K562 (cell line): ENCODE data around the gene LRP1. TPM values are rescaled to one million over a fixed set of nuclear protein-coding genes. Genes with fewer than 3 reads are reported as not detected.
A peak's percentile ranks its signal among the peaks of the same experiment; 100 is the strongest.

Source experiments
- BCOR ChIP-seq: fragments of 450-650 bp; IDR thresholded peaks from 2 replicates; pipeline ENCODE4 v1.6.1; 2016
- CBX8 ChIP-seq: fragments of 200-600 bp; sonication (generic); IDR thresholded peaks from 2 replicates; pipeline ENCODE4 v1.6.1; 2012; ENCODE audit warnings: borderline replicate concordance, mixed run types, low read depth, mild to moderate bottlenecking, moderate library complexity, mixed read lengths, low read length, control low read depth, inconsistent platforms; ENCODE audit not compliant: poor library complexity, severe bottlenecking; ENCODE audit errors: extremely low read depth
- EGR1 ChIP-seq: fragments of 450-650 bp; conservative IDR thresholded peaks from 2 replicates; pipeline ENCODE4 v1.6.1; 2017; ENCODE audit warnings: mild to moderate bottlenecking
- HMG20B ChIP-seq: fragments of 250-450 bp; sonication (Bioruptor Pico); IDR thresholded peaks from 2 replicates; pipeline ENCODE4 v1.5.0; 2021; ENCODE audit warnings: mild to moderate bottlenecking
- HMGN3 ChIP-seq: IDR thresholded peaks from 2 replicates; pipeline ENCODE4 v1.6.1; 2011; ENCODE audit warnings: borderline replicate concordance, low read depth, mild to moderate bottlenecking, mixed read lengths, low read length; ENCODE audit not compliant: insufficient read length; ENCODE audit errors: extremely low read depth
- MAFG ChIP-seq: fragments of 450-650 bp; conservative IDR thresholded peaks from 2 replicates; pipeline ENCODE4 v1.6.1; 2016; ENCODE audit warnings: missing genetic modification characterization, missing compliant biosample characterization
- TFAM ChIP-seq: fragments of 250-450 bp; sonication (Bioruptor Pico); conservative IDR thresholded peaks from 2 replicates; pipeline ENCODE4 v1.5.0; 2021; ENCODE audit warnings: mild to moderate bottlenecking, moderate library complexity
- ZBTB1 ChIP-seq: sonication (generic); formaldehyde crosslinking; IDR thresholded peaks from 2 replicates; pipeline ENCODE4 v1.8.1; 2023; ENCODE audit warnings: missing genetic modification reagents, low read depth, mild to moderate bottlenecking, borderline replicate concordance
- polyA plus RNA-seq, 8 experiments: library from polyadenylated mRNA; depleted of rRNA in 4 of 8; stranded (reverse) in 5 of 8; unstranded in 3 of 8; fragments of >200 nt; fragmentation: Nextera tagmentation in 2 of 8; fragmentation: Illumina TruSeq in 1 of 8; extraction: Ambion mirVana in 2 of 8; extraction: Trizol in 1 of 8; gene quantifications; 2 replicates each; pipeline versions ENCODE4 v1.2.1 to v1.2.3, GENCODE V29; 2011 to 2014; ENCODE audit warnings: inconsistent platforms in 1 of 8, missing spikeins in 1 of 8
- total RNA-seq, 7 experiments: library from RNA; depleted of rRNA in 6 of 7; stranded (reverse); fragments of >200 nt in 6 of 7; fragmentation: Illumina TruSeq in 2 of 7; extraction: Trizol in 2 of 7; gene quantifications; 2 replicates each; pipeline versions ENCODE4 v1.2.1 to v1.2.3, GENCODE V29; 2011 to 2021; ENCODE audit warnings: low replicate concordance in 1 of 7
- TF ChIP-seq, protein P1 (sequence below): fragments of 250-450 bp; sonication (Bioruptor Pico); IDR thresholded peaks from 2 replicates; pipeline ENCODE4 v1.5.0; 2021
- TF ChIP-seq, protein P2 (sequence below): fragments of 450-650 bp; IDR thresholded peaks from 2 replicates; pipeline ENCODE4 v1.6.1; 2018; ENCODE audit not compliant: partially characterized antibody
- TF ChIP-seq, protein P3 (sequence below): IDR thresholded peaks from 2 replicates; pipeline ENCODE4 v1.6.1; 2011; ENCODE audit not compliant: insufficient read length; ENCODE audit errors: extremely low read depth
- TF ChIP-seq, protein P4 (sequence below): IDR thresholded peaks from 2 replicates; pipeline ENCODE4 v1.6.1; 2016; ENCODE audit warnings: missing genetic modification characterization, missing compliant biosample characterization
- TF ChIP-seq, protein P5 (sequence below): sonication (generic); formaldehyde crosslinking; IDR thresholded peaks from 2 replicates; pipeline ENCODE4 v1.8.1; 2023; ENCODE audit warnings: mild to moderate bottlenecking, missing genetic modification reagents
- TF ChIP-seq, protein P6 (sequence below): sonication (generic); formaldehyde crosslinking; IDR thresholded peaks from 2 replicates; pipeline ENCODE4 v1.9.0; 2022; ENCODE audit warnings: mild to moderate bottlenecking, missing genetic modification reagents

Gene LRP1
- total and polyA plus RNA-seq, 9 of the 15 experiments (the other 6 are each of a cell fraction or from before 2014, with no cell fraction given), result 0.04 to 0.64 (median 0.19) TPM; not detected in 2

DNA sequence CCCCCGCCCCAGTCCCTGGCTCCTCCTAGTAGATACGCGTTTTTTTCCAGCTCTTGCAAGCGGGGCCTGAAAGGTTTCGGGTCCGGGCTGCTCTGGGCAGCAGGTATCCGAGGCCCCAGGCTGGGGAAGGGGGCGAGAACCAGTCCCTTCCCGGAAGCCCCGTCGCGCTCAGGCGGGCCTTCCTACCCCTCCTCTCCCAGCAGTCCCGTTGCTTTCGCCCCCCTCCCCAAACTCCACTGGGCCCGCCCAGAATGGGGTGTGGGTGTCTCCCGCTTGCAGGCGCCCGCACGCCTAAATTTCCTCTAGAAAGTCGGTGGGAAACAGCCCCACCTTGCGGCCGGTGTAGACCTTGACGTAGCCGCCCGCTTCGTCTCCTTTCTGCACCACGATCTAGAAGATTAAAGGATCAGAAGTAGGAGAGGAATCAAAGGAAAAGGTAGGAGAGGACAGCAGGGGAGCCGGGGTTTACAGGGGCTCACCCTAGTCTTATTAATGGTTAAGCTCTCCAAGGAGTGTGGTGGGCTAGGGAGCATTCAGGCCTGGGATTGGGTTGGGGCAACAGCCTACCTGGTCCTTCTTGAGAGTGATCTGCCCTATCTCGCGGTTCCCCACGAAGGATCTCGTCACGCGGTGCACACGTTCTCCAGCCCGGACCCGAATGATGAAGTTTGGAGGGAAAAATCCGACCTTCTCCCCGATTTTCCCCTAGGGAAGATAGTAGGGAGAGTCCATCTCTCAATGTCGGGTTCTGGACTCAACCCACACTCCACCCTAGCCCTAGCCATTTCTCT is 115.4 kb downstream of the LRP1 start (continued):
- TF ChIP-seq, protein P1, sequence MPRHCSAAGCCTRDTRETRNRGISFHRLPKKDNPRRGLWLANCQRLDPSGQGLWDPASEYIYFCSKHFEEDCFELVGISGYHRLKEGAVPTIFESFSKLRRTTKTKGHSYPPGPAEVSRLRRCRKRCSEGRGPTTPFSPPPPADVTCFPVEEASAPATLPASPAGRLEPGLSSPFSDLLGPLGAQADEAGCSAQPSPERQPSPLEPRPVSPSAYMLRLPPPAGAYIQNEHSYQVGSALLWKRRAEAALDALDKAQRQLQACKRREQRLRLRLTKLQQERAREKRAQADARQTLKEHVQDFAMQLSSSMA, result no peak
- TF ChIP-seq, protein P2, sequence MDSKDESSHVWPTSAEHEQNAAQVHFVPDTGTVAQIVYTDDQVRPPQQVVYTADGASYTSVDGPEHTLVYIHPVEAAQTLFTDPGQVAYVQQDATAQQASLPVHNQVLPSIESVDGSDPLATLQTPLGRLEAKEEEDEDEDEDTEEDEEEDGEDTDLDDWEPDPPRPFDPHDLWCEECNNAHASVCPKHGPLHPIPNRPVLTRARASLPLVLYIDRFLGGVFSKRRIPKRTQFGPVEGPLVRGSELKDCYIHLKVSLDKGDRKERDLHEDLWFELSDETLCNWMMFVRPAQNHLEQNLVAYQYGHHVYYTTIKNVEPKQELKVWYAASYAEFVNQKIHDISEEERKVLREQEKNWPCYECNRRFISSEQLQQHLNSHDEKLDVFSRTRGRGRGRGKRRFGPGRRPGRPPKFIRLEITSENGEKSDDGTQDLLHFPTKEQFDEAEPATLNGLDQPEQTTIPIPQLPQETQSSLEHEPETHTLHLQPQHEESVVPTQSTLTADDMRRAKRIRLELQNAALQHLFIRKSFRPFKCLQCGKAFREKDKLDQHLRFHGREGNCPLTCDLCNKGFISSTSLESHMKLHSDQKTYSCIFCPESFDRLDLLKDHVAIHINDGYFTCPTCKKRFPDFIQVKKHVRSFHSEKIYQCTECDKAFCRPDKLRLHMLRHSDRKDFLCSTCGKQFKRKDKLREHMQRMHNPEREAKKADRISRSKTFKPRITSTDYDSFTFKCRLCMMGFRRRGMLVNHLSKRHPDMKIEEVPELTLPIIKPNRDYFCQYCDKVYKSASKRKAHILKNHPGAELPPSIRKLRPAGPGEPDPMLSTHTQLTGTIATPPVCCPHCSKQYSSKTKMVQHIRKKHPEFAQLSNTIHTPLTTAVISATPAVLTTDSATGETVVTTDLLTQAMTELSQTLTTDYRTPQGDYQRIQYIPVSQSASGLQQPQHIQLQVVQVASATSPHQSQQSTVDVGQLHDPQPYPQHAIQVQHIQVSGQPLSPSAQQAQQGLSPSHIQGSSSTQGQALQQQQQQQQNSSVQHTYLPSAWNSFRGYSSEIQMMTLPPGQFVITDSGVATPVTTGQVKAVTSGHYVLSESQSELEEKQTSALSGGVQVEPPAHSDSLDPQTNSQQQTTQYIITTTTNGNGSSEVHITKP, result no peak
- TF ChIP-seq BCOR (no peak), CBX8 (no peak), HMGN3 (peak; percentile 6), TFAM (CRISPR knock-in tag) (no peak), ZBTB1 (CRISPR knock-in tag) (no peak), EGR1 (peak; percentile 17; the same call in 1 of the 2 replicates), HMG20B (CRISPR knock-in tag) (no peak), MAFG (tag) (no peak)
- TF ChIP-seq, protein P3, sequence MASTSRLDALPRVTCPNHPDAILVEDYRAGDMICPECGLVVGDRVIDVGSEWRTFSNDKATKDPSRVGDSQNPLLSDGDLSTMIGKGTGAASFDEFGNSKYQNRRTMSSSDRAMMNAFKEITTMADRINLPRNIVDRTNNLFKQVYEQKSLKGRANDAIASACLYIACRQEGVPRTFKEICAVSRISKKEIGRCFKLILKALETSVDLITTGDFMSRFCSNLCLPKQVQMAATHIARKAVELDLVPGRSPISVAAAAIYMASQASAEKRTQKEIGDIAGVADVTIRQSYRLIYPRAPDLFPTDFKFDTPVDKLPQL, result no peak
- TF ChIP-seq, protein P4, sequence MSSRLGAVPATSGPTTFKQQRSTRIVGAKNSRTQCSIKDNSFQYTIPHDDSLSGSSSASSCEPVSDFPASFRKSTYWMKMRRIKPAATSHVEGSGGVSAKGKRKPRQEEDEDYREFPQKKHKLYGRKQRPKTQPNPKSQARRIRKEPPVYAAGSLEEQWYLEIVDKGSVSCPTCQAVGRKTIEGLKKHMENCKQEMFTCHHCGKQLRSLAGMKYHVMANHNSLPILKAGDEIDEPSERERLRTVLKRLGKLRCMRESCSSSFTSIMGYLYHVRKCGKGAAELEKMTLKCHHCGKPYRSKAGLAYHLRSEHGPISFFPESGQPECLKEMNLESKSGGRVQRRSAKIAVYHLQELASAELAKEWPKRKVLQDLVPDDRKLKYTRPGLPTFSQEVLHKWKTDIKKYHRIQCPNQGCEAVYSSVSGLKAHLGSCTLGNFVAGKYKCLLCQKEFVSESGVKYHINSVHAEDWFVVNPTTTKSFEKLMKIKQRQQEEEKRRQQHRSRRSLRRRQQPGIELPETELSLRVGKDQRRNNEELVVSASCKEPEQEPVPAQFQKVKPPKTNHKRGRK (tag), result no peak
- TF ChIP-seq, protein P5, sequence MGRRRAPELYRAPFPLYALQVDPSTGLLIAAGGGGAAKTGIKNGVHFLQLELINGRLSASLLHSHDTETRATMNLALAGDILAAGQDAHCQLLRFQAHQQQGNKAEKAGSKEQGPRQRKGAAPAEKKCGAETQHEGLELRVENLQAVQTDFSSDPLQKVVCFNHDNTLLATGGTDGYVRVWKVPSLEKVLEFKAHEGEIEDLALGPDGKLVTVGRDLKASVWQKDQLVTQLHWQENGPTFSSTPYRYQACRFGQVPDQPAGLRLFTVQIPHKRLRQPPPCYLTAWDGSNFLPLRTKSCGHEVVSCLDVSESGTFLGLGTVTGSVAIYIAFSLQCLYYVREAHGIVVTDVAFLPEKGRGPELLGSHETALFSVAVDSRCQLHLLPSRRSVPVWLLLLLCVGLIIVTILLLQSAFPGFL, result no peak
- TF ChIP-seq, protein P6, sequence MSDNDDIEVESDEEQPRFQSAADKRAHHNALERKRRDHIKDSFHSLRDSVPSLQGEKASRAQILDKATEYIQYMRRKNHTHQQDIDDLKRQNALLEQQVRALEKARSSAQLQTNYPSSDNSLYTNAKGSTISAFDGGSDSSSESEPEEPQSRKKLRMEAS (CRISPR knock-in tag), result no peak; the same call in 1 of the 2 replicates
